ENCODE measurements around the gene SDHC.
"Not testable (repeated sequence)": the region's sequence is repeated elsewhere in the genome, so short reads cannot be mapped to it uniquely, and the experiment has no call there.

SDHC gene

GRCh38 chr1:161379071-161379470, 64.9 kb downstream of the SDHC start:
- no peak overlapping the region for H3K4me3 ChIP-seq (ENCODE audit: low read depth, low read length)
- no peak for TF ChIP-seq CTCF (IDR thresholded peaks at IDR 0.05; ENCODE audit: low read depth, low read length, missing control alignments)
- DNase-seq (ENCODE audit: low read depth): no peak

DNA sequence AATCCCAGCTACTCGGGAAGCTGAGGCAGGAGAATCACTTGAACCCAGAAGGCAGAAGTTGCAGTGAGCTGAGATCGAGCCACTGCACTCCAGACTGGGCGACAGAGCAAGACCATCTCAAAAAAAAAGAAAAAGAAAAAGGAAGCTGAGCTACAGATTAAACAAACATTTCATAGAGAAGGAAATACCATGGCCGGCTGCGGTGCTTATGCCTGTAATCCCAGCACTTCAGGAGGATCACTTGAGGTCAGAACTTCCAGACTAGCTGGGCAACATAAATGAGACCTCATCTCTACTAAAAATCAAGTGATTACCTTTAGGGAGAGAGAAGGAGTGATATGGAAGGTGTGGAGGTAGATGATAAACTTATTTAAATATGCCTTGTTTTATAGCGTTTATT, 67.5 kb downstream of the SDHC start:
- DNase-seq (ENCODE audit: low read depth): no peak

DNA sequence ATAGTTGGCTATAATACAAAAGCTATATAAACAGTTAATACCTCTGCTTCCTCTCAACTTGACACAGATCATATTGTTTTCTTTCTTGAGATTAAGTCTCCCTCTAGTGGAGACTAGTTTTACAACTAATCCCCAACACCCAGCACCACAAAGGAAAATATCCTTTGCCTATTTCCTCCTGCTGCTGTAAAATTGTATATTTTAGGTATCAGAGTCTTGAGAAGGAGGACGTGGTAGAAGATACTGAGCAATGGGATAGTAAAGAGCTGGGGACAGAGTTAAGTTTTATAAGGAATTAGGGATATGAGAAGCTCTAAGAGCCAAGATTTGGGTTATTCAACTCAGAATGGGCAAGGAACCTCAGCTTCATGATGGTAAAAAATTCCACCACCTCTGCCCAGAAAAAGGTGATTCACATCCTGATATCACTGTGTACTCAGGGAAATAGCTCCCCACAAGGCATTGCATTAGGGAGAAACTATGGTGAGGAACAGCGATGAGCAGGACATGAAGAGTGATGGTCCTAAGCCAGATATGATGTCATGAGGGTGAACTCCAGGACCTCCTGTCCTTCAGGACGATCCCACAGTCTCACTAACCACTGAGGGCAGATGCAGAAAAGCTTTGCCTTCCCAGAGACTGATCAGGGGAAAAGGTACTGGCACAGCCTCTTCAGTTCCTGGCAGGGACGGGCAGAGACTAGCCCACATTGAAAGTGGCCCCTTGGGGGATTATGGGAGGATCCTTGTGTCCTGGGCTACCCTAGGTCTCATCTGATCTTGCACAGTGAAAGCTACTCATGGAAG, 68.2 kb downstream of the SDHC start:
- H3K4me3 ChIP-seq (ENCODE audit: low read depth, low read length): no peak overlapping the region
- no peak for DNase-seq (ENCODE audit: low read depth)
- peak; percentile 49 for TF ChIP-seq CTCF (IDR thresholded peaks at IDR 0.05; ENCODE audit: low read depth, low read length, missing control alignments)

More for the DNA sequence above, 67.5 kb downstream of the SDHC start:
- no peak overlapping the region for H3K4me3 ChIP-seq (ENCODE audit: low read depth, low read length)
- no peak for TF ChIP-seq CTCF (IDR thresholded peaks at IDR 0.05; ENCODE audit: low read depth, low read length, missing control alignments)

GRCh38 chr1:161388639-161389038, 74.5 kb downstream of the SDHC start:
- TF ChIP-seq CTCF (IDR thresholded peaks at IDR 0.05; ENCODE audit: low read depth, low read length, missing control alignments): peak; percentile 9
- H3K4me3 ChIP-seq (ENCODE audit: low read depth, low read length): no peak overlapping the region
- DNase-seq (ENCODE audit: low read depth): no peak

DNA sequence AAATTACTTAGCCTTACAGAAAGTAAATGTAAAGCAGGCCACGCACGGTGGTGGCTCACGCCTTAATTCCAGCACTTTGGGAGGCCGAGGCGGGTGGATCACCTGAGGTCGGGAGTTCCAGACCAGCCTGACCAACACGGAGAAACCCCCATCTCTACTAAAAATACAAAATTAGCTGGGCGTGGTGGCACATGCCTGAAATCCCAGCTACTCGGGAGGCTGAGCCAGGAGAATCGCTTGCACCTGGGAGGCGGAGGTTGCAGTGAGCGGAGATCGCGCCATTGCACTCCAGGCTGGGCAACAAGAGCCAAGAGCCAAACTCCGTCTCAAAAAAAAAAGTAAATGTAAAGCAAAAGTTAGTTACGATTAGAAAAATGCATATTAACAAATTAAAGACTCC, 75.0 kb downstream of the SDHC start:
- peak overlapping the region; percentile 72; the same call in 1 of the 2 replicates for H3K4me3 ChIP-seq (ENCODE audit: low read depth, low read length)
- not testable (repeated sequence) for DNase-seq (ENCODE audit: low read depth)

GRCh38 chr1:161389691-161390558, 75.7 kb downstream of the SDHC start:
- H3K4me3 ChIP-seq (ENCODE audit: low read depth, low read length): peak overlapping the region; percentile 89
- TF ChIP-seq CTCF (IDR thresholded peaks at IDR 0.05; ENCODE audit: low read depth, low read length, missing control alignments): no peak
- peak; percentile 68 for DNase-seq (ENCODE audit: low read depth)

DNA sequence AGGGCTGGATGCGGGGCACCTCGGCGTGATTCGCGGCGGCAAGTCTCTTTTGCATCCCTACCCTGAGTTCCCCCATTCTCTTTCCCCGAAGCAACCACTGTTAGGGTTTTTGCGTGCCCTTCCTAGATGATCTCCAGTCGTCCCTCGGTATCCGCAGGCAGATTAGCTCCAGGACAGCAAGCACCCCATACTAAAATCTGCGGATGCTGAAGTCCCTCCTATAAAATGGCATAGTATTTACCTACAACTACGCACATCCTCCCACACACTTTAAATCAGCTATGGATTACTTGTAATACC, 76.3 kb downstream of the SDHC start:
- no peak for TF ChIP-seq CTCF (IDR thresholded peaks at IDR 0.05; ENCODE audit: low read depth, low read length, missing control alignments)
- no peak for DNase-seq (ENCODE audit: low read depth)

DNA sequence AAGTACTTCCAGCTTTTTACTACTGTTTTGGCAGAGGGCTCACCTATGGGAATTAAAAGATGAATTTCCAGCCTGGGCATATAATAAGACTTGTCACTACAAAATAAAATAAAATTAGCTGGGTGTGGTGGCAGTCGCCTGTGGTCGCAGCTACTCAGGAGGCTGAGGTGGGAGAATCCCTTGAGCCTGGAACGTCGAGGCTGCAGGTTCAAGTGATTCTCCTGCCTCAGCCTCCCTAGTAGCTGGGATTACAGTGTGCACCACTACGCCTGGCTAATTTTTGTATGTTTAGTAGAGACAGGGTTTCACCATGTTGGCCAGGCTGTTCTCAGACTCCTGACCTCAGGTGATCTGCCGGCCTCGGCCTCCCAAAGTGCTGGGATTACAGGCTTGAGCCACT, 77.0 kb downstream of the SDHC start:
- not testable (repeated sequence) for H3K4me3 ChIP-seq (ENCODE audit: low read depth, low read length); DNase-seq (ENCODE audit: low read depth)

More for the DNA sequence above, 76.3 kb downstream of the SDHC start:
- peak overlapping the region; percentile 89 for H3K4me3 ChIP-seq (ENCODE audit: low read depth, low read length)

Measured in GM12864 (cell line).